Endothelial cell of umbilical vein (primary cell): ENCODE measurements around the gene TLE4. TPM values are rescaled to one million over a fixed set of nuclear protein-coding genes. Genes with fewer than 3 reads are reported as not detected.

Experiments
- BruUV-seq: library from RNA; stranded (reverse); fragments of 400-500 nt; replicated peaks from 2 replicates; lab custom pipeline; 2021; lab: Mats Ljungman, UMichigan
- CTCF ChIA-PET: fragments of 300-600, 350-600 bp; sonication (Branson Sonifier 250); formaldehyde crosslinking; loops from one replicate; lab custom pipeline; 2021; ENCODE audit warnings: antibody characterized with exemption, inconsistent platforms; lab: Charles Lee
- POLR2A ChIA-PET: fragments of 300-600, 350-600 bp; sonication (Branson Sonifier 250); formaldehyde crosslinking; loops from one replicate; lab custom pipeline; 2021; ENCODE audit warnings: antibody characterized with exemption, inconsistent platforms; lab: Charles Lee
- DNase-seq: peaks from one replicate; pipeline ENCODE4 v3.0.0-alpha.2; 2011; ENCODE audit warnings: low read depth, low spot score
- FAIRE-seq: peaks from 2 replicates; lab custom pipeline; 2011; peaks lifted over from hg19 to GRCh38; lab: Jason Lieb, UNC
- H2AFZ ChIP-seq: 2 replicates; pipeline ENCODE4 v1.6.0; 2012; ENCODE audit warnings: low read depth, low read length, control low read depth, inconsistent platforms
- H3K27ac ChIP-seq: 2 replicates; pipeline ENCODE4 v1.5.1; 2011; ENCODE audit warnings: low read depth, mild to moderate bottlenecking, control low read depth, low read length, moderate library complexity; ENCODE audit not compliant: insufficient read depth
- H3K27me3 ChIP-seq, 2 experiments: 2 replicates each; pipeline versions ENCODE4 v1.6.0 to v1.6.1; 2011; ENCODE audit warnings: low read length in 2 of 2, mixed read lengths in 1 of 2; ENCODE audit not compliant: control insufficient read depth in 2 of 2, insufficient read depth in 2 of 2
- H3K36me3 ChIP-seq, 2 experiments: 2 replicates in 1 of 2; 3 replicates in 1 of 2; pipeline ENCODE4 v1.5.1; 2011; ENCODE audit warnings: low read length in 2 of 2, mild to moderate bottlenecking in 1 of 2, moderate library complexity in 1 of 2; ENCODE audit not compliant: control insufficient read depth in 2 of 2, insufficient read depth in 2 of 2; ENCODE audit errors: extremely low read depth in 1 of 2
- H3K4me1 ChIP-seq: 3 replicates; pipeline ENCODE4 v1.5.1; 2011; ENCODE audit warnings: mild to moderate bottlenecking, low read length; ENCODE audit not compliant: control insufficient read depth, insufficient read depth; ENCODE audit errors: extremely low read depth
- H3K4me2 ChIP-seq: 2 replicates; pipeline ENCODE4 v1.6.1; 2011; ENCODE audit warnings: low read length, control low read depth, mixed read lengths; ENCODE audit not compliant: insufficient read depth
- H3K4me3 ChIP-seq, 3 experiments: fragments of 200-600 bp in 1 of 3; sonication (generic), shearing (Covaris generic) in 1 of 3; replicated peaks in 1 of 3; 2 replicates each; pipeline ENCODE4 v1.5.1; 2011 to 2016; ENCODE audit warnings: control low read depth in 3 of 3, low read length in 3 of 3, mild to moderate bottlenecking in 2 of 3, inconsistent platforms in 1 of 3, low read depth in 1 of 3, moderate library complexity in 1 of 3; ENCODE audit not compliant: insufficient read depth in 1 of 3
- H3K79me2 ChIP-seq: 2 replicates; pipeline ENCODE4 v1.6.0; 2012; ENCODE audit warnings: low read length, inconsistent platforms; ENCODE audit not compliant: control insufficient read depth, insufficient read depth
- H3K9ac ChIP-seq: replicated peaks from 2 replicates; pipeline ENCODE3; 2011; ENCODE audit warnings: low read length, control low read depth; ENCODE audit not compliant: insufficient read depth; ENCODE audit errors: extremely low read depth
- H3K9me1 ChIP-seq: replicated peaks from 3 replicates; pipeline ENCODE4 v1.6.0; 2011; ENCODE audit warnings: mild to moderate bottlenecking, low read length; ENCODE audit not compliant: control insufficient read depth, insufficient read depth; ENCODE audit errors: extremely low read depth
- H3K9me3 ChIP-seq: replicated peaks from 2 replicates; pipeline ENCODE4 v1.5.1; 2012; ENCODE audit warnings: low read length, inconsistent platforms; ENCODE audit not compliant: control insufficient read depth, insufficient read depth
- H4K20me1 ChIP-seq: replicated peaks from 2 replicates; pipeline ENCODE3; 2011; ENCODE audit warnings: mild to moderate bottlenecking, low read length; ENCODE audit not compliant: control insufficient read depth, insufficient read depth; ENCODE audit errors: extremely low read depth
- EZH2 ChIP-seq: IDR thresholded peaks from 2 replicates; pipeline ENCODE4 v1.6.1; 2012; ENCODE audit warnings: borderline replicate concordance, low read depth, mild to moderate bottlenecking, moderate library complexity, low read length, inconsistent platforms; ENCODE audit not compliant: severe bottlenecking
- FOS ChIP-seq: IDR thresholded peaks from 2 replicates; pipeline ENCODE4 v1.6.1; 2011; ENCODE audit warnings: mild to moderate bottlenecking, low read length, moderate library complexity, borderline replicate concordance; ENCODE audit not compliant: insufficient read depth
- GATA2 ChIP-seq: IDR thresholded peaks from 2 replicates; pipeline ENCODE4 v1.7.0; 2011; ENCODE audit warnings: low read depth, mild to moderate bottlenecking, moderate library complexity, mixed read lengths, low read length; ENCODE audit not compliant: insufficient read length, insufficient read depth
- JUN ChIP-seq: IDR thresholded peaks from 2 replicates; pipeline ENCODE4 v1.6.1; 2011; ENCODE audit warnings: borderline replicate concordance, low read depth; ENCODE audit not compliant: insufficient read length, insufficient read depth
- MYC ChIP-seq: IDR thresholded peaks from one replicate; pipeline ENCODE4 v1.6.1; 2011; ENCODE audit warnings: mild to moderate bottlenecking, low read depth, low read length
- POLR2A ChIP-seq: IDR thresholded peaks from 2 replicates; pipeline ENCODE4 v1.6.1; 2012; ENCODE audit warnings: low read depth, mild to moderate bottlenecking, control low read depth, low read length
- POLR2AphosphoS5 ChIP-seq: IDR thresholded peaks from 2 replicates; pipeline ENCODE4 v1.6.1; 2012; ENCODE audit warnings: low read depth, mild to moderate bottlenecking, control low read depth, low read length, moderate library complexity; ENCODE audit not compliant: insufficient read depth
- dilution Hi-C: fragments of 300-500 bp; cut with MboI; formaldehyde crosslinking; loops from one replicate; pipeline ENCODE4 v1.15.0; 2019; ENCODE audit warnings: low sequenced_read_pairs; ENCODE audit not compliant: extremely low pct_ligation_motif_present
- intact Hi-C: fragments of 100-400 bp; cut with micrococcal nuclease; formaldehyde crosslinking; loops from one replicate; pipeline ENCODE4 v1.10.0; 2022
- polyA plus RNA-seq, 4 experiments: library from polyadenylated mRNA; depleted of rRNA in 3 of 4; stranded (reverse) in 3 of 4; unstranded in 1 of 4; fragments of >200 nt; gene quantifications; 2 replicates each; pipeline versions ENCODE4 v1.2.1 to v1.2.3, GENCODE V29; 2011 to 2012; ENCODE audit warnings: missing spikeins in 1 of 4
- total RNA-seq: library from RNA; stranded (reverse); gene quantifications from 2 replicates; pipeline ENCODE4 v1.2.3, GENCODE V29; 2021
- TF ChIP-seq, protein P1 (sequence below), 2 donors: IDR thresholded peaks; 1 replicate in 1 of 2; 2 replicates in 1 of 2; pipeline ENCODE4 v1.5.1; 2011; ENCODE audit warnings: low read length in 2 of 2, mild to moderate bottlenecking in 2 of 2, moderate library complexity in 2 of 2, control low read depth in 1 of 2, inconsistent platforms in 1 of 2, low read depth in 1 of 2; ENCODE audit not compliant: insufficient read depth in 1 of 2; ENCODE audit errors: extremely low read depth in 1 of 2
- TF ChIP-seq, protein P2 (sequence below): IDR thresholded peaks from 2 replicates; pipeline ENCODE4 v1.6.1; 2011; ENCODE audit not compliant: insufficient read depth, insufficient read length

TLE4 gene
- total and polyA plus RNA-seq, 2 donors (not counting 3 experiments of a cell fraction or from before 2014, with no cell fraction given), result 31.4 to 32.3 TPM

- DNase-seq (no peak), FAIRE-seq (no peak)
- no peaks in the 10 kb centered on the region for H3K9me1 ChIP-seq
- intact Hi-C loops, result no loop called here
- no peaks in the 10 kb centered on the region for H3K27me3 ChIP-seq
- ChIA-PET CTCF (interaction anchor here (1.2 kb wide), 1 partner anchor 30 kb away, joined by 3 read pairs; no protein-coding TSS in a partner anchor), POLR2A (no interaction called here)
- dilution Hi-C loops, result no loop called here
- no peak overlapping the region for H3K4me2 ChIP-seq
- H4K20me1 ChIP-seq, result no peaks in the 10 kb centered on the region
- no peak overlapping the region for H3K9ac ChIP-seq
- TF ChIP-seq EZH2, result no peak
- no peak for TF ChIP-seq MYC
- no peak for TF ChIP-seq POLR2A
- TF ChIP-seq JUN, result no peak
- TF ChIP-seq, protein P1, sequence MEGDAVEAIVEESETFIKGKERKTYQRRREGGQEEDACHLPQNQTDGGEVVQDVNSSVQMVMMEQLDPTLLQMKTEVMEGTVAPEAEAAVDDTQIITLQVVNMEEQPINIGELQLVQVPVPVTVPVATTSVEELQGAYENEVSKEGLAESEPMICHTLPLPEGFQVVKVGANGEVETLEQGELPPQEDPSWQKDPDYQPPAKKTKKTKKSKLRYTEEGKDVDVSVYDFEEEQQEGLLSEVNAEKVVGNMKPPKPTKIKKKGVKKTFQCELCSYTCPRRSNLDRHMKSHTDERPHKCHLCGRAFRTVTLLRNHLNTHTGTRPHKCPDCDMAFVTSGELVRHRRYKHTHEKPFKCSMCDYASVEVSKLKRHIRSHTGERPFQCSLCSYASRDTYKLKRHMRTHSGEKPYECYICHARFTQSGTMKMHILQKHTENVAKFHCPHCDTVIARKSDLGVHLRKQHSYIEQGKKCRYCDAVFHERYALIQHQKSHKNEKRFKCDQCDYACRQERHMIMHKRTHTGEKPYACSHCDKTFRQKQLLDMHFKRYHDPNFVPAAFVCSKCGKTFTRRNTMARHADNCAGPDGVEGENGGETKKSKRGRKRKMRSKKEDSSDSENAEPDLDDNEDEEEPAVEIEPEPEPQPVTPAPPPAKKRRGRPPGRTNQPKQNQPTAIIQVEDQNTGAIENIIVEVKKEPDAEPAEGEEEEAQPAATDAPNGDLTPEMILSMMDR (IDR thresholded peaks at IDR 0.05; ENCODE audit: extremely low read depth in 1 of 2, insufficient read depth in 1 of 2, low read depth in 1 of 2, low read length in 2 of 2), result no peak
- no peak for TF ChIP-seq GATA2
- TF ChIP-seq, protein P2, sequence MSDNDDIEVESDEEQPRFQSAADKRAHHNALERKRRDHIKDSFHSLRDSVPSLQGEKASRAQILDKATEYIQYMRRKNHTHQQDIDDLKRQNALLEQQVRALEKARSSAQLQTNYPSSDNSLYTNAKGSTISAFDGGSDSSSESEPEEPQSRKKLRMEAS, result no peak
- no peak for TF ChIP-seq POLR2AphosphoS5
- TF ChIP-seq FOS, result no peak
- no peak overlapping the region for H2AFZ ChIP-seq
- no peaks in the 10 kb centered on the region for H3K79me2 ChIP-seq
- H3K4me3 ChIP-seq, result no peak overlapping the region
- H3K36me3 ChIP-seq, result peaks cover 0 to 1% of the 10 kb centered on the region in 2 experiments
- BruUV-seq, result no TSS peak
- no peaks in the 10 kb centered on the region for H3K4me1 ChIP-seq
- H3K9me3 ChIP-seq, result no peaks in the 10 kb centered on the region
- no peak overlapping the region for H3K27ac ChIP-seq
Observed at GRCh38 chr9:79735023-79735779, 163.4 kb downstream of the TLE4 start.
